RWPE2 (cell line): ENCODE measurements around the gene NLRP10.

Experiments used
- ATAC-seq: fragments of 200-7000 bp; cut with Tn5 transposase; 3 replicates; pipeline ENCODE4 v1.9.1; 2021; ENCODE audit warnings: low read depth
- DNase-seq: peaks from one replicate; pipeline ENCODE4 v3.0.0-alpha.2; 2020; ENCODE audit warnings: low spot score
- H3K27ac ChIP-seq: fragments of 450-650 bp; 2 replicates; pipeline ENCODE4 v1.5.1; 2017; ENCODE audit warnings: mild to moderate bottlenecking; ENCODE audit not compliant: poor library complexity, severe bottlenecking
- H3K27me3 ChIP-seq: fragments of 250-450 bp; sonication (Bioruptor Pico); 2 replicates; pipeline ENCODE4 v1.5.1; 2021; ENCODE audit warnings: mild to moderate bottlenecking, moderate library complexity; ENCODE audit not compliant: insufficient read depth, poor library complexity, severe bottlenecking
- H3K36me3 ChIP-seq: fragments of 250-450 bp; sonication (Bioruptor Pico); 2 replicates; pipeline ENCODE4 v1.5.1; 2020; ENCODE audit warnings: low read depth, mild to moderate bottlenecking, moderate library complexity
- H3K4me1 ChIP-seq: fragments of 250-450 bp; sonication (Bioruptor Pico); 2 replicates; pipeline ENCODE4 v1.5.1; 2021; ENCODE audit warnings: mild to moderate bottlenecking, moderate library complexity; ENCODE audit not compliant: insufficient read depth, poor library complexity, severe bottlenecking
- H3K4me3 ChIP-seq: fragments of 250-450 bp; sonication (Bioruptor Pico); 2 replicates; pipeline ENCODE4 v1.5.1; 2021; ENCODE audit warnings: mild to moderate bottlenecking, moderate library complexity; ENCODE audit not compliant: severe bottlenecking
- H3K9me3 ChIP-seq: fragments of 250-450 bp; sonication (Bioruptor Pico); 2 replicates; pipeline ENCODE4 v1.5.1; 2021; ENCODE audit warnings: mild to moderate bottlenecking, moderate library complexity; ENCODE audit not compliant: severe bottlenecking
- TF ChIP-seq, protein P1 (sequence below): fragments of 450-650 bp; IDR thresholded peaks from one replicate; pipeline ENCODE4 v1.5.1; 2017; ENCODE audit warnings: mild to moderate bottlenecking, moderate library complexity; ENCODE audit not compliant: poor library complexity, severe bottlenecking

NLRP10 gene

DNA sequence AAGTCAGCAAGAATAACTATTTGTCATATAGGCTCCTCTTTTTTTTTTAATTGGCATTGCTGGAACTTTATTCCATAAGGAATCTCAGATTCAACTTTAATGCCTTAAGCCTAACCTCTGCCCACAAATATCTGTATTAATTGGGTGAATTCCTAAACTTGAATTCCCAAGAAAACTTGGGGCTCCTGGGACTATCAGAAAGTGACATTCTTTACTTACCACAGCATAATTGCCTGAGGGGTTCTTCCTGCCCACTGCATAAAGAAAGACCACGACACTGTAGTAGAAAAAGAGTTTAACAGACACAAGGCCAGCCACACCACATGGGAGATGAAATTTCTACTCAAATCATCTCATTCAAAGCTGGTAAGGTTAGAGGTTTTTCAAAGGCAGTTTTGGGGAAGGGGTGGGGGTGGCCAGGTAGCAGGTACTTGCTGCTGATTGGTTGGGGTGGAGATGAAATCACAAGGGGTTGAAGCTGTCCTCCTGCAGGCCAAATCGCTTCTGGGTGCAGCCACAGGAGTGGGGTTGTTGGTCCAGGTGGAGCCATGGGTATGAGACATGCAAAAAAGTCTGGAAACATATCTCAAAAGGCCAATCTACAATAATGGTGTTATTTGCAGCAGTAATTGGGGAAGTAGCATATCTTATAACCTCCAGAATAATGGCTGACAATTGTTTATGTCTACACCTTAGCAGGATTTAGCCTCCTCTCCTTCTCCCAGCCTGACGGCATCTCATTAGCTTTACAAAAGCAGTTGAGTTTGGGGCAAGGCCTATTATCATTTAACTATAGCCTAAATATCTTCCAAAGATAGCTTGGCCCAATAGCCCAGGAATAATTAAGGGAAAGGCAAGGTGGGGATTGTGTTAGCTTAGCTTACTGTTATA, 4.8 kb upstream of the NLRP10 start:
- no peak overlapping the region for H3K27ac ChIP-seq
- TF ChIP-seq, protein P1, sequence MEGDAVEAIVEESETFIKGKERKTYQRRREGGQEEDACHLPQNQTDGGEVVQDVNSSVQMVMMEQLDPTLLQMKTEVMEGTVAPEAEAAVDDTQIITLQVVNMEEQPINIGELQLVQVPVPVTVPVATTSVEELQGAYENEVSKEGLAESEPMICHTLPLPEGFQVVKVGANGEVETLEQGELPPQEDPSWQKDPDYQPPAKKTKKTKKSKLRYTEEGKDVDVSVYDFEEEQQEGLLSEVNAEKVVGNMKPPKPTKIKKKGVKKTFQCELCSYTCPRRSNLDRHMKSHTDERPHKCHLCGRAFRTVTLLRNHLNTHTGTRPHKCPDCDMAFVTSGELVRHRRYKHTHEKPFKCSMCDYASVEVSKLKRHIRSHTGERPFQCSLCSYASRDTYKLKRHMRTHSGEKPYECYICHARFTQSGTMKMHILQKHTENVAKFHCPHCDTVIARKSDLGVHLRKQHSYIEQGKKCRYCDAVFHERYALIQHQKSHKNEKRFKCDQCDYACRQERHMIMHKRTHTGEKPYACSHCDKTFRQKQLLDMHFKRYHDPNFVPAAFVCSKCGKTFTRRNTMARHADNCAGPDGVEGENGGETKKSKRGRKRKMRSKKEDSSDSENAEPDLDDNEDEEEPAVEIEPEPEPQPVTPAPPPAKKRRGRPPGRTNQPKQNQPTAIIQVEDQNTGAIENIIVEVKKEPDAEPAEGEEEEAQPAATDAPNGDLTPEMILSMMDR, result no peak

DNA sequence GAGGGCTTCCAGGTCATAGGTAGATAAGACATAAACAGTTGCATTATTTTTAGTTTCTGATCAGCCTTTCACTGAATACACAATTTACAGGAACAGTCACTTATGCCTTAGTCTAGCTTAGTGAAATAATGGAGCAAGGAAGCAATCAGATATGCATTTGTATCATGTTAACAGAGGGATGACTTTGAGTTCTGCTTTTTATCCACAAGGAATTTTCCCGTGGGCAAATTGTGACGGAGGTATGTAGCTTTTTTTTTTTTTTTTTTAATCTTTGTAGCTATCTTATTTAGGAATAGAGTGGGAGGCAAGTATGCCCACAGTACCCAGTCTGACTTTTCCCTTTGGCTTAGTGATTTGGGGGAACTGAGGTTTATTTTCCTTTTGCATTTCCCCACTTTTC, 3.4 kb upstream of the NLRP10 start:
- no peak for ATAC-seq

More for the DNA sequence above, 4.8 kb upstream of the NLRP10 start:
- ATAC-seq, result no peak
- no peaks in the 10 kb centered on the region for H3K36me3 ChIP-seq
- no peak for DNase-seq
- no peaks in the 10 kb centered on the region for H3K27me3 ChIP-seq
- peaks cover 8% of the 10 kb centered on the region for H3K4me1 ChIP-seq
- H3K9me3 ChIP-seq, result no peaks in the 10 kb centered on the region
- H3K4me3 ChIP-seq, result no peak overlapping the region

DNA sequence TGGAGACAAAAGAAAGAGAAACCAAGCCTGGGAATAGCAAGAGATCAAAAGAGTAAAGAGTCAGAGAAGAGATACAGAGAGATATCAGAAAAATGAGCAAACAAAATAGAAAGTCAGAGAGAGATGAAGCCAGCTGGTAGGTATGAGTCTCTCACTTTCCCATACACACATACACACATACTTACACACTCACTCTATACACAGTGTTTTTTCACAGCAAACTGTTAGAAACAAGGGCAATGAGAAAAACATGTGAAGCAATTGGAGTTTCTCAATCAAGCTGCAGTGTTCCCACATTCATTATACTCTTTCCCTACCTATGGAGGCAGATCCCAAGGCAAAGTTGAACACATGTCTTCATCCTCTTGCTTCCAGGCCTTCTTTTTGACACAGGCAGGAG, 2.6 kb upstream of the NLRP10 start:
- Histone ChIP-seq H3K27me3 (no peaks in the 10 kb centered on the region), H3K36me3 (no peaks in the 10 kb centered on the region), H3K4me1 (peaks cover 16% of the 10 kb centered on the region), H3K27ac (no peak overlapping the region), H3K9me3 (no peaks in the 10 kb centered on the region), H3K4me3 (no peak overlapping the region)
- TF ChIP-seq, protein P1, result no peak
- DNase-seq, result no peak
- ATAC-seq, result no peak

More for the DNA sequence above, 3.4 kb upstream of the NLRP10 start:
- H3K27ac ChIP-seq, result no peak overlapping the region
- no peaks in the 10 kb centered on the region for H3K9me3 ChIP-seq
- H3K36me3 ChIP-seq, result no peaks in the 10 kb centered on the region
- TF ChIP-seq, protein P1, result no peak
- H3K4me1 ChIP-seq, result peaks cover 16% of the 10 kb centered on the region
- H3K4me3 ChIP-seq, result no peak overlapping the region
- DNase-seq, result no peak
- no peaks in the 10 kb centered on the region for H3K27me3 ChIP-seq

DNA sequence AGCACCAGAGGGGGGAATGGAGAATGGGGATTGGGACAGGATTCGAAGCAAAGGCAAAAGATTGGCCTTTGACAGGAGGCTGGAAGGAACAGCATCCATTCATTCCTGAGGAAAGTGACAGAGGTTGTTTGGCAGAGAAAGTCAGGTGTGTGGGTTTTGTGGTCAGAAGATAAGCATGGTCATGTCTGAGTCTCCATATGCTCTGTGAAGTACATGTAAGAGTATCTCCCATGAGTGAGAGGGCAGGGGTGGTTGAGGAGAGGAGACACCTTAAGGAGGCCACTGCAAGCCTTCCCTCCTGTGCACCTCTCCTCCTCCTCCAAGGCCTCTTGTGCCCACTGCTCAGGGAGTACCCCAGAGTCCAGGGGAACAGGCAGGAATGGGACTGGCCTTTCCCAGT, 1.9 kb upstream of the NLRP10 start:
- no peaks in the 10 kb centered on the region for H3K27me3 ChIP-seq
- peaks cover 16% of the 10 kb centered on the region for H3K4me1 ChIP-seq
- no peak overlapping the region for H3K27ac ChIP-seq
- H3K36me3 ChIP-seq, result no peaks in the 10 kb centered on the region
- no peaks in the 10 kb centered on the region for H3K9me3 ChIP-seq
- ATAC-seq (no peak), DNase-seq (no peak)
- H3K4me3 ChIP-seq, result no peak overlapping the region
- TF ChIP-seq, protein P1, result no peak

DNA sequence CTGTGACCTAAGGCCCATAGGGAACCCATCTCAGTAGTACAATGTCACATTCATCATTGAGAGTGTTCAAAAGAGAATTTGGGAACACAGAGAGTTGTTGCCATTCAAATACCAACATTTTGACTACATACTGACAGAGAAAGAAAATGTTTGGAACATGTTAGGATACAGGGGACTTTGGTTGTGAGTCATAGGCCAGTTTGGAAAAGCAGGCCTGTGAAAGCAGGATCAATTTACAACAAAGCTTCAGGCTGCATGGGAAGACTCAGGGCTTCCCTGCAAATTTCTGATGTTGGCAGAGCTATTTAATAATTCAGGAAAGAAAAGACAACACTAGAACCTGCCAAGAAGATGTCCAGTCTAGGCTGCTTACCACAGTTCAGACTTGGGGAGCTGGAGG, 374 bp downstream of the NLRP10 start:
- Histone ChIP-seq H3K27me3 (no peaks in the 10 kb centered on the region), H3K9me3 (no peaks in the 10 kb centered on the region), H3K4me3 (no peak overlapping the region), H3K36me3 (no peaks in the 10 kb centered on the region), H3K27ac (peak overlapping the region; percentile 65), H3K4me1 (peaks cover 16% of the 10 kb centered on the region)
- TF ChIP-seq, protein P1, result no peak
- peak; percentile 63 for ATAC-seq
- no peak for DNase-seq
